H9 (cell line): ENCODE measurements around the gene THRAP3. TPM values are rescaled to one million over a fixed set of nuclear protein-coding genes. Genes with fewer than 3 reads are reported as not detected.

ENCODE experiments used
- DNase-seq: peaks from one replicate; pipeline ENCODE4 v3.0.0-alpha.2; 2017
- H2AFZ ChIP-seq: one replicate; pipeline ENCODE4 v1.6.1; 2013; ENCODE audit warnings: mild to moderate bottlenecking, low read length, control low read depth, moderate library complexity
- H2AK5ac ChIP-seq: 2 replicates; pipeline ENCODE4 v1.6.1; 2013; ENCODE audit warnings: low read length, control low read depth, mixed read lengths; ENCODE audit not compliant: insufficient read length
- H2BK120ac ChIP-seq: one replicate; pipeline ENCODE4 v1.6.1; 2013; ENCODE audit warnings: low read depth, mild to moderate bottlenecking, low read length, control low read depth, inconsistent platforms; ENCODE audit not compliant: poor library complexity, severe bottlenecking
- H2BK12ac ChIP-seq: 2 replicates; pipeline ENCODE4 v1.6.1; 2013; ENCODE audit warnings: low read length, control low read depth, mixed read lengths, low read depth; ENCODE audit not compliant: insufficient read length
- H2BK15ac ChIP-seq: 2 replicates; pipeline ENCODE4 v1.6.1; 2013; ENCODE audit warnings: low read depth, low read length, control low read depth
- H2BK20ac ChIP-seq: one replicate; pipeline ENCODE4 v1.6.1; 2013; ENCODE audit warnings: low read depth, mild to moderate bottlenecking, low read length, control low read depth, inconsistent platforms; ENCODE audit not compliant: poor library complexity, severe bottlenecking
- H2BK5ac ChIP-seq: 2 replicates; pipeline ENCODE4 v1.6.1; 2013; ENCODE audit warnings: low read length, control low read depth, mixed read lengths; ENCODE audit not compliant: insufficient read length
- H3K14ac ChIP-seq: 2 replicates; pipeline ENCODE4 v1.6.1; 2013; ENCODE audit warnings: low read length, control low read depth; ENCODE audit not compliant: insufficient read depth
- H3K18ac ChIP-seq: 2 replicates; pipeline ENCODE4 v1.6.1; 2013; ENCODE audit warnings: low read depth, mild to moderate bottlenecking, mixed read lengths, low read length, control low read depth; ENCODE audit not compliant: insufficient read length
- H3K23ac ChIP-seq: 2 replicates; pipeline ENCODE4 v1.6.1; 2013; ENCODE audit warnings: low read length, control low read depth, mixed read lengths, low read depth; ENCODE audit not compliant: insufficient read length
- H3K23me2 ChIP-seq: 2 replicates; pipeline ENCODE4 v1.6.1; 2013; ENCODE audit warnings: low read depth, mild to moderate bottlenecking, mixed read lengths, low read length, control low read depth; ENCODE audit not compliant: insufficient read length, poor library complexity, severe bottlenecking
- H3K27ac ChIP-seq: 2 replicates; pipeline ENCODE4 v1.5.1; 2013; ENCODE audit warnings: low read length, control low read depth, mixed read lengths, low read depth; ENCODE audit not compliant: insufficient read length
- H3K27me3 ChIP-seq: 2 replicates; pipeline ENCODE4 v1.6.1; 2013; ENCODE audit warnings: low read length, control low read depth, inconsistent platforms; ENCODE audit not compliant: insufficient read depth
- H3K4ac ChIP-seq: 2 replicates; pipeline ENCODE4 v1.6.1; 2013; ENCODE audit warnings: low read depth, mild to moderate bottlenecking, control low read depth, inconsistent platforms, low read length, moderate library complexity
- H3K4me1 ChIP-seq: 2 replicates; pipeline ENCODE4 v1.6.1; 2013; ENCODE audit warnings: low read length, control low read depth, inconsistent platforms; ENCODE audit not compliant: insufficient read depth
- H3K4me2 ChIP-seq: 2 replicates; pipeline ENCODE4 v1.6.1; 2013; ENCODE audit warnings: low read length, control low read depth, mixed read lengths; ENCODE audit not compliant: insufficient read length, insufficient read depth
- H3K56ac ChIP-seq: 2 replicates; pipeline ENCODE4 v1.6.1; 2013; ENCODE audit warnings: low read depth, mild to moderate bottlenecking, mixed read lengths, low read length, control low read depth; ENCODE audit not compliant: insufficient read length
- H3K79me1 ChIP-seq: 2 replicates; pipeline ENCODE4 v1.6.1; 2013; ENCODE audit warnings: low read depth, mild to moderate bottlenecking, moderate library complexity, low read length, control low read depth, inconsistent platforms; ENCODE audit not compliant: insufficient read depth, poor library complexity, severe bottlenecking
- H3K79me2 ChIP-seq: 2 replicates; pipeline ENCODE4 v1.6.1; 2013; ENCODE audit warnings: low read length, control low read depth, inconsistent platforms; ENCODE audit not compliant: insufficient read depth
- H3K9ac ChIP-seq: 2 replicates; pipeline ENCODE4 v1.6.1; 2013; ENCODE audit warnings: low read length, control low read depth, mixed read lengths; ENCODE audit not compliant: insufficient read length; ENCODE audit errors: extremely low read depth
- H3K9me3 ChIP-seq: one replicate; pipeline ENCODE4 v1.6.1; 2013; ENCODE audit warnings: low read depth, low read length, inconsistent platforms; ENCODE audit not compliant: control insufficient read depth
- H3T11ph ChIP-seq: one replicate; pipeline ENCODE4 v1.6.1; 2013; ENCODE audit warnings: mild to moderate bottlenecking, low read length, control low read depth, inconsistent platforms
- H4K20me1 ChIP-seq: one replicate; pipeline ENCODE4 v1.6.1; 2013; ENCODE audit not compliant: control insufficient read depth, insufficient read length, insufficient read depth
- H4K5ac ChIP-seq: 2 replicates; pipeline ENCODE4 v1.6.1; 2013; ENCODE audit warnings: low read depth, mild to moderate bottlenecking, mixed read lengths, low read length, control low read depth; ENCODE audit not compliant: insufficient read length
- H4K8ac ChIP-seq: replicated peaks from 2 replicates; pipeline ENCODE4 v1.6.1; 2013; ENCODE audit warnings: low read length, control low read depth, mixed read lengths, low read depth; ENCODE audit not compliant: insufficient read length
- H4K91ac ChIP-seq: 2 replicates; pipeline ENCODE4 v1.6.1; 2013; ENCODE audit warnings: low read depth, mild to moderate bottlenecking, moderate library complexity, mixed read lengths, low read length, control low read depth; ENCODE audit not compliant: insufficient read length
- H3K27ac Mint-ChIP-seq, 3 experiments: 2 replicates in 2 of 3; 3 replicates in 1 of 3; pipeline ENCODE4 v1.8.0; 2020 to 2021; ENCODE audit warnings: mixed read lengths in 3 of 3, mild to moderate bottlenecking in 1 of 3, moderate library complexity in 1 of 3
- H3K27me3 Mint-ChIP-seq: 2 replicates; pipeline ENCODE4 v1.8.0; 2021; ENCODE audit warnings: low read depth, mild to moderate bottlenecking, moderate library complexity, mixed read lengths
- H3K36me3 Mint-ChIP-seq, 3 experiments: 2 replicates in 2 of 3; 3 replicates in 1 of 3; pipeline ENCODE4 v1.8.0; 2020 to 2021; ENCODE audit warnings: low read depth in 3 of 3, mixed read lengths in 3 of 3; ENCODE audit not compliant: insufficient read depth in 1 of 3
- H3K4me1 Mint-ChIP-seq, 2 experiments: 2 replicates each; pipeline ENCODE4 v1.8.0; 2020; ENCODE audit warnings: mixed read lengths in 2 of 2
- H3K4me3 Mint-ChIP-seq, 2 experiments: 2 replicates in 1 of 2; 3 replicates in 1 of 2; pipeline ENCODE4 v1.8.0; 2020 to 2021; ENCODE audit warnings: mild to moderate bottlenecking in 2 of 2, mixed read lengths in 2 of 2, moderate library complexity in 1 of 2
- H3K9me3 Mint-ChIP-seq, 2 experiments: 2 replicates in 1 of 2; 3 replicates in 1 of 2; pipeline ENCODE4 v1.8.0; 2020; ENCODE audit warnings: mild to moderate bottlenecking in 2 of 2, mixed read lengths in 2 of 2, moderate library complexity in 1 of 2
- WGBS: extraction: QIAGEN DNeasy Blood & Tissue Kit; methylation state at CpG from one replicate; pipeline ENCODE4 v1.1.7; 2013; ENCODE audit warnings: missing lambda C conversion rate, low lambda C conversion rate, mixed read lengths; ENCODE audit not compliant: insufficient read length; ENCODE audit errors: extremely low coverage; 5-methylcytosine and 5-hydroxymethylcytosine counted together
- total RNA-seq: library from RNA; stranded (reverse); gene quantifications from 2 replicates; pipeline ENCODE4 v1.2.1, GENCODE V29; 2021
- TF ChIP-seq, protein P1 (sequence below): fragments of 200-600 bp; sonication (generic); conservative IDR thresholded peaks from 3 replicates; pipeline ENCODE4 v1.8.0; 2021; ENCODE audit warnings: antibody characterized with exemption, mild to moderate bottlenecking

Gene THRAP3
- total RNA-seq, 1 experiment from 2014 or later = 186 TPM

DNA sequence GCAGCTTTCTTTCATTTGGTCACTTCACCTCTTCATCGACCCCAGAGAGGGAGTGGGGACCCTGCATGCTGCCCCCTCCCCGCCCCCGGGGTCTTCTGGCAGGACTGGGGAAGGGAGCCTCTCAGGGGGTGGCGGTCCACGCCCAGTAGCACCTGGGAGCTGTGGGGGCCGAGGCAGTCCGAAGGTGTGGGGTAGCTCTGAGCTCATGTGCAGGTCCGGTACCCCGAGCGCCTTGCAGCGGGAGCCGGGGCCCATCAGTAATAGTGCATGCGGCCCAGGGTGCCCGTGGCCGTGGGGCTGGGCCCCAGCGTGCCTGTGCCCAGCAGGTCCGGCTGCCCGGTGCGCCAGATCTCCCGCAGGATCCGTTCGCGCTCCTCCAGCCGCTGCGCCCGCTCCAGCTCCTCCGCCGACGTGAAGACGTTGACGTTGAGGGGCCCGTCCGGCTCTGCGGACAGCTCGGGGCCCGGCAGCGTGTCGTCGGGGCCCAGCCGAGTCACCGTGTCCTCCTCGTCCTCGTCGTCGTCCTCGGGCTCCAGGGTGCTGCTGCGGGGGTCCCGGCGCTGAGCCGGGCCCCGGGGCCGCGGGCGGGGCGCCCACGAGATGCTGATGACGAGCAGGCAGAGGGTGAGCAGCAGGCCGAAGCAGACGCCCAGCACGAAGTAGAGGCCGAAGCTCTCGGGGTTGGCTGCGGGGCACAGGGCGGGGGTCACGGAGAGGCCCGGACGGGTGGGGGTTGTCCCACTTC is 98.0 kb downstream of the THRAP3 start:
- Histone ChIP-seq H2BK15ac (no peak overlapping the region), H3K14ac (peak overlapping the region; percentile 1; the same call in 1 of the 2 replicates), H3K9ac (no peak overlapping the region), H2BK12ac (no peak overlapping the region), H3K4me1 (no peaks in the 10 kb centered on the region), H2AFZ (no peak overlapping the region), H3K23me2 (peaks cover 32% of the 10 kb centered on the region), H3K9me3 (no peaks in the 10 kb centered on the region), H2BK5ac (no peak overlapping the region), H3K79me1 (no peaks in the 10 kb centered on the region), H3K23ac (no peak overlapping the region), H4K91ac (no peak overlapping the region), H3T11ph (no peak overlapping the region), H3K27ac (no peak overlapping the region), H2BK20ac (no peak overlapping the region), H3K79me2 (no peaks in the 10 kb centered on the region), H4K20me1 (no peaks in the 10 kb centered on the region), H3K27me3 (no peaks in the 10 kb centered on the region), H2BK120ac (no peak overlapping the region), H3K18ac (peak overlapping the region; percentile 30), H2AK5ac (no peak overlapping the region), H3K56ac (no peak overlapping the region), H3K4me2 (peak overlapping the region; percentile 51), H3K4ac (no peak overlapping the region), H4K5ac (no peak overlapping the region), H4K8ac (no peak overlapping the region)
- no peak overlapping the region; a peak in 1 of 7 replicates for H3K27ac Mint-ChIP-seq
- peaks cover 19 to 20% of the 10 kb centered on the region in 2 experiments for H3K4me1 Mint-ChIP-seq
- peaks cover 47% of the 10 kb centered on the region for H3K27me3 Mint-ChIP-seq
- peak; percentile 58 for DNase-seq
- peaks cover 2 to 9% (median 7%) of the 10 kb centered on the region in 3 experiments; a peak in 6 of 7 replicates for H3K36me3 Mint-ChIP-seq
- H3K9me3 Mint-ChIP-seq = no peaks in the 10 kb centered on the region; a peak in 2 of 5 replicates
- TF ChIP-seq, protein P1, sequence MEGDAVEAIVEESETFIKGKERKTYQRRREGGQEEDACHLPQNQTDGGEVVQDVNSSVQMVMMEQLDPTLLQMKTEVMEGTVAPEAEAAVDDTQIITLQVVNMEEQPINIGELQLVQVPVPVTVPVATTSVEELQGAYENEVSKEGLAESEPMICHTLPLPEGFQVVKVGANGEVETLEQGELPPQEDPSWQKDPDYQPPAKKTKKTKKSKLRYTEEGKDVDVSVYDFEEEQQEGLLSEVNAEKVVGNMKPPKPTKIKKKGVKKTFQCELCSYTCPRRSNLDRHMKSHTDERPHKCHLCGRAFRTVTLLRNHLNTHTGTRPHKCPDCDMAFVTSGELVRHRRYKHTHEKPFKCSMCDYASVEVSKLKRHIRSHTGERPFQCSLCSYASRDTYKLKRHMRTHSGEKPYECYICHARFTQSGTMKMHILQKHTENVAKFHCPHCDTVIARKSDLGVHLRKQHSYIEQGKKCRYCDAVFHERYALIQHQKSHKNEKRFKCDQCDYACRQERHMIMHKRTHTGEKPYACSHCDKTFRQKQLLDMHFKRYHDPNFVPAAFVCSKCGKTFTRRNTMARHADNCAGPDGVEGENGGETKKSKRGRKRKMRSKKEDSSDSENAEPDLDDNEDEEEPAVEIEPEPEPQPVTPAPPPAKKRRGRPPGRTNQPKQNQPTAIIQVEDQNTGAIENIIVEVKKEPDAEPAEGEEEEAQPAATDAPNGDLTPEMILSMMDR = no peak
- H3K4me3 Mint-ChIP-seq = peak overlapping the region; percentile 72 to 87
- WGBS = no CpG with 5 or more reads among the region's 67 CpGs
